GM19463 (cell line): ENCODE results near the gene AGPAT3.

Experiments
- ATAC-seq: cut with Tn5 transposase; IDR thresholded peaks from one replicate; pipeline ENCODE4 v1.9.1; 2021; ENCODE audit warnings: mild to moderate bottlenecking, moderate library complexity; ENCODE audit not compliant: unreplicated experiment

AGPAT3 gene

GRCh38 chr21:44012474-44013379, 147.7 kb downstream of the AGPAT3 start:
- ATAC-seq, result peak; percentile 61

- no peak for ATAC-seq
Measured at GRCh38 chr21:44013380-44014088, 148.5 kb downstream of the AGPAT3 start.

DNA sequence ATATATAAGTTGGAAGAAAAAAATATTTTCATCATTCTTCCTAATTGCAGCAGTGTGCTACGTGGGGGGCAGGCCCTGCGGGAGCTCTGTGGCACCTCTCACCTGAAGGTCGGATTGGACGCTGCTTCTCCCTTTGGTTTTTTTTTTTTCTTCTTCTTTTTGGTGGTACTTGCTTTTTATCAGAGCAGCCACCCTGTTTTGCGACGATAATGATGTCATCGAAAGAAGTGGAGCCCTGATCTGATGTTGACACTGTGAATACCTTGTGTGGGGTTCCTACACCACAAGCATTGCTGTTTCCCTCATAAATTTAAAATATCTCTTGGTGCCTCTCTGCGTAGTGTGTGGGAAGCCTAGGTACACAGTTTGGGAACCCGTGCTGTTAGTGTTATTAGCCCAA, 152.6 kb downstream of the AGPAT3 start:
- no peak for ATAC-seq

DNA sequence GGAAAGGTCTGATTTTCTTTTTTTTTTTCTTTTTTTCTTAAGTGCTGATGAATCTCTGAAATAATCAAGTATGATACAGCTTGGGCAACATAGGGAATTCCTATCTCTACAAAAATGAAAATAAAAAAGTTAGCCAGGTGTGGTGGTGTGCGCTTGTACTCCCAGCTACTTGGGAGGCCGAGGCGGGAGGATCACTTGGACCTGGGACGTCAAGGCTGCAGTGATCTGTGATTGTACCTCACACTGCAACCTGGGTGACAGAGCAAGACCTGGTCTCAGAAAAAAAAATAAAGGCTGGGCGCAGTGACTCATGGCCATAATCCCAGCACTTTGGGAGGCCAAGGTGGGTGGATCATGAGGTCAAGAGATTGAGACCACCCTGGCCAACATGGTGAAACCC, 153.1 kb downstream of the AGPAT3 start:
- ATAC-seq, result no peak

DNA sequence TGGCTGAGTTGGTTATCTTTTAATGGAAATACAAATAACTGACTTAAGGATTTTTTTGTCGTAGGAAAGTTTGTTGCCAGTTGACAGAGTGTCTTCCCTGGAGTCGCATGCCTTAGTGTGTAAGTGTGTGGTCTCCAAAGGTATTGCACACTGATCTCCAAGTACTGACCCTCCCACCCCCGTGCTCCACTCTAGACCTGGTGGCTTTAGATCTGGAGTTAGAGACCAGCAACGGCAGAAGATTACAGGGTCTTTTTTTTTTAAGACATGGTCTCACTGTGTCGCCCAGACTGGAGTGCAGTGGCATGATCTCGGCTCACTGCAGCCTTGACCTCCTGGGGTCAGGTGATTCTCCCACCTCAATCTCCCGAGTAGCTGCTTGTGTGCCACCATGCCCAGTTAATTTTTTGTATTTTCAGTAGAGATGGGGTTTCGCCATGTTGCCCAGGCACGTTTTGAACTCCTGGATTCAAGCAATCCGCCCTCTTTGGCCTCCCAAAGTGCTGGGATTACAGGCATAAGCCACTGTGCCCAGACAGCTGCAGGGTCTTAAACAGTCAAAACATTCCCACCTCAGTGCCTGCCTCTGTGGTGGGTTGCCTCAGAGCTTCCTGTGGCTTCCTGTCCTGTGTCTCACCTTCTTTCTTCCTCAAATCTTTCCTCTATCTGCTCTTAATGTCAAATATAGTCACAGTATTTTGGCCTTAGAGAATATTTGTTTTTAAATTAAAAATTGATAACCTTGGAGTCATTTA, 154.0 kb downstream of the AGPAT3 start:
- ATAC-seq, result no peak

- no peak for ATAC-seq
Measured at GRCh38 chr21:44019568-44019958, 154.5 kb downstream of the AGPAT3 start.

DNA sequence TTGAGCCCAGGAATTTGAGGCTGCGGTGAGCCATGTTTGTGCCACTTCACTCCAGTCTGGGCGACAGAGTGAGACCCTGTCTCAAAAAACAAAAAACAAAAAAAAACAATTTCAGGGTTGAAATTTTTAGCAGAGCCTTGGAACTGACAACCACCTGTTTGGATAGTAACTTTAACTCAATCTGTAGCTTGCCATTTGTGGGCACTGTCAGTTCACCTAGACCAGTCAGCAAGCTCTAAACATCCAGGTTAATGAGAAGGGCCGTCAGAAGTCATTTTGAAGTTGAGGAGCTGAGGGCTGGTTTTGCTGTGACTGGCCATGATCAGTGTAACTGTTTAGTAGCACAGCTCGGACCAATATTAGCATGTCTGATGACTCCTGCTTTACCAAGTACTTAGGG, 155.5 kb downstream of the AGPAT3 start:
- ATAC-seq, result no peak

- no peak for ATAC-seq
Measured at GRCh38 chr21:44021064-44021463, 156.0 kb downstream of the AGPAT3 start.

GRCh38 chr21:44024257-44024656, 159.2 kb downstream of the AGPAT3 start:
- no peak for ATAC-seq

DNA sequence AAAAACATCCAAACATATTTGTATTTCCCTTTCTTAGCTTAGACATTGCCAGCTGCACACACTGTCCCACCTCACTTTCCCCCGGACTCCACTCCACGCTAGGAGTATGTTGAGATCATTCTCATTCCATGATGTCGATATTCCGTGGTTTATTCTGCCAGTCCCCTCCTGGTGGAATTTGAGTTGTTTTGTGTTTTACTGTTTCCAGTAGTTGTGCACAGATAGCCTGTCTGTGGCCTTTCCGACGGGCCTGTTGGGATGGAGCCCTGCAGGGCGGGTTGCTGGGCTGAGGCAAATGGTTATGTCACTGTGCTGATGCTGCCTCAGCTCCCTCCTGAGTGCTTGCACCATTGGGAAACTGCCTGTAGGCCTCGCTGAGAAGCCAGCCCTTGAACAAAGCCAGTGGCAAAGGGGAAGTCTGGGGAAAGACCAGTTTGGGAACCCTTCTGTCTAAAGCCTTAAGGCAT, 159.9 kb downstream of the AGPAT3 start:
- no peak for ATAC-seq

DNA sequence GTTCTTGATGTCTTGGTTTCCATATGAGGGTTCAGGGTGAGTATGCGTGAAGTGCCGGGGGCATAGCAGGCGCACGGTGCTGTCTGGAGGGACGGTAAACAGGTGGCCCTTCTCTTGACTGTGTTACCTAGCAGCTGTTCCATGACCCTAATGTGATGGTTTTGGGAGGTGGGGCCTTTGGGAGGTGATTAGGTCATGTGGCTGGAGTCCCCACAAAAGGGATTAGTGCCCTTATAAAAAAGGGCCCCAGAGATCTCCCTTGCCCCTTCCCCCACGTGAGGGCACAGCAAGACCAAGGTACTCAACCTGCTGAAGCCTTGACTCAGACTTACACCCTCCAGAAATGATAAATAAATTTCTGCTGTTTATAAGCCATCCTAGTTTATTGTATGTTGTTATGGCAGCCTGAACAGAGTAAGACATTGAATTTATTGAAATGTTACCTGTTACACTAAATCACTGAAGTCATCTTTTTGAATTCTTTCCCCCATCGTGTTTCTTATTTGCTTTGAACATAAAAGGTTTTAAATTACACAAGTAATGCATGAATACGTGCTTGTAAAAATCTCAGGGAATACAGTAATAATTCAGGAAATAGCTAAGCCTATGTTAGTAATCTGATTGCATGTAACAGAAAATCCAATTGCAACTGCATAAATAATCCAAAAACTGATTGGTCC, 162.7 kb downstream of the AGPAT3 start:
- ATAC-seq, result no peak

DNA sequence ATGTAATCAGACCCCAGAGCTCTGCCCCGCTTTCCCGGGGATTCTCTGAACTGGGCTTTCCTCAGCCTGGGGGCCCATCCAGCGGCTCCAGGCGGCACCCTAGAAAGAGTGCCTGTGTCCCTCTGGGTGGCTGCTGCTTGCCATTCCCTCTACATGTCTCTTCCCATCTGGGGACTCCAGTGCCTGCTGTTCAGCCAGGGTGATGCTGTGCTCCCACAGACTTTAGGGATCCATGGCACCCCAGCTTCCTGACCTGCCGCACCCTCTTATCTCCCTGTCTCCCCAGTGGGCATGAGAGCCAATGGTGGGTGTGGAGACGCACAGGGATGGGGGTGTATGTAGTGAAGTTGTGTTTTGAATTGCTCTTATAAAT, 163.2 kb downstream of the AGPAT3 start:
- no peak for ATAC-seq

GRCh38 chr21:44029460-44030087, 164.6 kb downstream of the AGPAT3 start:
- ATAC-seq, result no peak

GRCh38 chr21:44035244-44035643, 170.2 kb downstream of the AGPAT3 start:
- no peak for ATAC-seq
